Transverse colon (tissue), 4 donors: ENCODE results near the gene SEL1L.

Experiments used
- CTCF ChIP-seq, 5 experiments: fragments of 200-600 bp in 3 of 5; fragments of 450-650 bp in 2 of 5; sonication (generic) in 3 of 5; IDR thresholded peaks; 1 replicate in 2 of 5; 2 replicates in 3 of 5; pipeline ENCODE4 v1.5.1; 2016 to 2017; ENCODE audit warnings: antibody characterized with exemption in 5 of 5, inconsistent platforms in 3 of 5, mild to moderate bottlenecking in 2 of 5, moderate library complexity in 1 of 5
- POLR2AphosphoS5 ChIP-seq, 3 donors: sonication (generic); formaldehyde crosslinking; IDR thresholded peaks; one replicate each; pipeline ENCODE4 v1.6.1; 2016; ENCODE audit warnings: antibody characterized with exemption in 3 of 3

- no peak for TF ChIP-seq CTCF (IDR thresholded peaks at IDR 0.05)
- TF ChIP-seq POLR2AphosphoS5 (IDR thresholded peaks at IDR 0.05), result no peak
Measured at GRCh38 chr14:81440041-81440440, 93.6 kb downstream of the SEL1L start.
